WERI-Rb-1 (cell line): ENCODE data around the gene SIAH1.

Experiments
- DNase-seq: peaks from one replicate; pipeline ENCODE4 v3.0.0-alpha.2; 2020
- H3K27ac ChIP-seq: fragments of 250-450 bp; sonication (Bioruptor Pico); 2 replicates; pipeline ENCODE4 v1.5.1; 2020; ENCODE audit warnings: mild to moderate bottlenecking, moderate library complexity
- H3K27me3 ChIP-seq: fragments of 250-450 bp; sonication (Bioruptor Pico); 2 replicates; pipeline ENCODE4 v1.5.1; 2021; ENCODE audit warnings: mild to moderate bottlenecking, low read depth, moderate library complexity; ENCODE audit not compliant: insufficient read depth, severe bottlenecking
- H3K36me3 ChIP-seq: fragments of 250-450 bp; sonication (Bioruptor Pico); 2 replicates; pipeline ENCODE4 v1.5.1; 2020; ENCODE audit warnings: mild to moderate bottlenecking, moderate library complexity
- H3K4me3 ChIP-seq: 2 replicates; pipeline ENCODE4 v1.5.1; 2011; ENCODE audit warnings: low read depth, mild to moderate bottlenecking, control low read depth, low read length
- H3K9me3 ChIP-seq: fragments of 250-450 bp; sonication (Bioruptor Pico); 2 replicates; pipeline ENCODE4 v1.5.1; 2021; ENCODE audit warnings: mild to moderate bottlenecking, moderate library complexity; ENCODE audit not compliant: severe bottlenecking
- TF ChIP-seq, protein P1 (sequence below): IDR thresholded peaks from 2 replicates; pipeline ENCODE4 v1.5.1; 2011; ENCODE audit warnings: low read depth, mild to moderate bottlenecking, control low read depth, inconsistent platforms, low read length

Gene SIAH1

DNA sequence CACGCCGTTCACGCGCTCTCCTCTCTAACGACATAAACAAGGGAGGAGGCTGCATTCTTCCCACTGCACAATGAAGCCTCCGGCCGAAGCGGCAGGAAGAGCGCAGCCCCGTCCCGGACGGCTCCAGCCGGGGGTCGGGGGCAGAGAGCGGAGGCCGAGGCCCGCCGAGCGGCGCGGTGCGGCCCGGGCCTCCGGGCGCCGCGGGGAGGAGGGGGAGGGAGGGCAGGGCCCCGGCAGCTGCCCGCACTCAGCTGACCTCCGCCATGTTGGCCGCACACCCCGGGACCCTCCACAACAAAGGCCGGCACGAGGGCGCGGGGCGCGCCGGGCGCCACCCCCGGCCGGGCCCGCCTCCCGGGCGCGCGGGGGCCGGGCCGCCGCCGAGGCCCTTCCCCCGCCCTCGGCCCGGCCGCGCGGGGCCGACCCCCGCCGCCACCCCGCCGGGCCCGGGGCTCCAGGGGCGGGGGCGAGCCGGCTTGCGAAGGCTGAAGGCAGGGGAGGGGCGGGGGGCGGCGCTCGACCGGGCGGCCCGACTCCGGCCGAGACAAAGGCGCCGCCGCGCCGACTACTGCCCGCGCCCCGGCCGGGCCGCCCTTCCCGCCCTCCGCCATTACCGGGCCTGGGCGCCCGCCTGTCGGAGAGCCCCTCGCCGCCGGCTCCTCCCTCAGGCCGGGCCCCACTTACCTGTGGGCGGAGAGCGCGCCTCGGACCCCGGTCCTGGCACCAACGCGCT, 527 bp downstream of the SIAH1 start:
- DNase-seq = peak; percentile 68
- H3K36me3 ChIP-seq = peaks cover 2% of the 10 kb centered on the region; the same call in 1 of the 2 replicates
- TF ChIP-seq, protein P1, sequence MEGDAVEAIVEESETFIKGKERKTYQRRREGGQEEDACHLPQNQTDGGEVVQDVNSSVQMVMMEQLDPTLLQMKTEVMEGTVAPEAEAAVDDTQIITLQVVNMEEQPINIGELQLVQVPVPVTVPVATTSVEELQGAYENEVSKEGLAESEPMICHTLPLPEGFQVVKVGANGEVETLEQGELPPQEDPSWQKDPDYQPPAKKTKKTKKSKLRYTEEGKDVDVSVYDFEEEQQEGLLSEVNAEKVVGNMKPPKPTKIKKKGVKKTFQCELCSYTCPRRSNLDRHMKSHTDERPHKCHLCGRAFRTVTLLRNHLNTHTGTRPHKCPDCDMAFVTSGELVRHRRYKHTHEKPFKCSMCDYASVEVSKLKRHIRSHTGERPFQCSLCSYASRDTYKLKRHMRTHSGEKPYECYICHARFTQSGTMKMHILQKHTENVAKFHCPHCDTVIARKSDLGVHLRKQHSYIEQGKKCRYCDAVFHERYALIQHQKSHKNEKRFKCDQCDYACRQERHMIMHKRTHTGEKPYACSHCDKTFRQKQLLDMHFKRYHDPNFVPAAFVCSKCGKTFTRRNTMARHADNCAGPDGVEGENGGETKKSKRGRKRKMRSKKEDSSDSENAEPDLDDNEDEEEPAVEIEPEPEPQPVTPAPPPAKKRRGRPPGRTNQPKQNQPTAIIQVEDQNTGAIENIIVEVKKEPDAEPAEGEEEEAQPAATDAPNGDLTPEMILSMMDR = no peak

DNA sequence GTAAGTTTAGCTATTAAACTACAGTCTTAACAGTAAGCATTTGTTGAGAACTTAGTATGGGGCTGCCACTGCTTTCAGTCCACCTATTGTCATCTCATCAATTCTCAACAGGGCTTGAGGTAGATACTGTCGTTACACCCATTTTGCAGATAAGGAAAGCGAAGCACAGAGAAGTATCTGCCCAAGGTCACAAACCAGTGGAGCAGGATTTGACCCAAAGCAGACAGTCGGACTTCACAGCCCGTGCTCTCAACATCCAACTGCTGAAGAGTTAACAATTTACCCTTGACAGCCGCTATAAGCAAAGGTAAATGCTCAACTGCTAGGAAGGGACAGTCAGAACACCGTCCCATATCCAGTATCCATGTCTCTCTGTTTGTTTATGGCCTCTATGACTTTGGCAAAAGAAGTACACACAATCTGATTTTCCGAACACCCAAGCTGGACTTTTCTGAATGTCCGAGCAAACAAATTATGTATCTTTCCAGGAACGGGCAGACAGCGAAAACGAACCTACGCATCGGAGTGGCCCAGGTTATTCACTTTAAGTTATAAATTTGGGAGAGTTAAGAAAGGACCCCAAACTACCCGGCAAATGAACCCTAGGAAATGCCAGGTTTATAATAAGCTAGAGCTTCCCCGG, 1.2 kb downstream of the SIAH1 start:
- Histone ChIP-seq H3K4me3 (peak overlapping the region; percentile 70), H3K9me3 (no peaks in the 10 kb centered on the region), H3K27ac (peak overlapping the region; percentile 94), H3K27me3 (no peaks in the 10 kb centered on the region), H3K36me3 (peaks cover 2% of the 10 kb centered on the region; the same call in 1 of the 2 replicates)
- TF ChIP-seq, protein P1 = no peak
- DNase-seq = no peak

More for the DNA sequence above, 527 bp downstream of the SIAH1 start:
- no peaks in the 10 kb centered on the region for H3K27me3 ChIP-seq
- peak overlapping the region; percentile 100 for H3K27ac ChIP-seq
- H3K4me3 ChIP-seq = peak overlapping the region; percentile 70
- H3K9me3 ChIP-seq = no peaks in the 10 kb centered on the region

DNA sequence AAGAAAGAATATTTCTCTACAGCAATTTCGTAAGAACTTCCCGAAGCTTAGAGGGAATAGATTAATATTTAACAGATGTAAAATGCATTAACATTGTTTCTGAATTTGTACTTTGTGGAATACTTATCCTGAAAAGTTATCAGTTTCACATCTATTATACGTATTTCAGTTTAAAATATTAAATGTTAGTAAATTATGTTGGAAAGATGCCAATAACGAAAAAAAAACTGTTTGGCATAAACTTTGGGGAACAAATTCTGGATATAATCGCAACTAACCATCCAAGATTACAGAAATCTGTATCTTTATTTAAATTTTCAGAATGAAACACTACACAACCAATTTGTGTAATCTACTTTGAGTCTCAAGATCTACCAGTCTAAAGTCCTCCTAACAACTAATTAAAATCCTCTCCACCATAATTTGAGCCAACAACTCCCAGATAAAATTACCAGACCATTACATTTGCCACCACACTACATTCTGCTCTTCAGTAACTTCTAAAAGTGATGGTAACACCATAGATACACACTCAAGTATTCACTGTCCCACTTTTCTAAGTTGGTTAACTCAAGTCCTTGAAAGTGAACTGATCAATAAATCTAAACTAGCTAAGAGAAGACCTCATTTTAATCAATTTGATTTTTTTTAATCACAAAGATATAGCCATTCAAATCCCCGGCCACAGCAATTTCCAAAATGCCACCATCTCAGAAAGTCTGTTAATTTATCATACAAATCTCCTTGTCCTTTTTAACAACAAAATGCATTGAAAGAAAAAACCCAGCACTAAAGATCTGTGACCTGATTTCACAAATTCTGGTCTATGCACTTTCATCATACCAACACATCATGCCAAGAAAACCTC, 2.0 kb downstream of the SIAH1 start:
- peak overlapping the region; percentile 70 for H3K4me3 ChIP-seq
- TF ChIP-seq, protein P1 = no peak
- H3K9me3 ChIP-seq = no peaks in the 10 kb centered on the region
- H3K27me3 ChIP-seq = no peaks in the 10 kb centered on the region
- no peak for DNase-seq
- peaks cover 2% of the 10 kb centered on the region; the same call in 1 of the 2 replicates for H3K36me3 ChIP-seq
- no peak overlapping the region; the same call in 1 of the 2 replicates for H3K27ac ChIP-seq

DNA sequence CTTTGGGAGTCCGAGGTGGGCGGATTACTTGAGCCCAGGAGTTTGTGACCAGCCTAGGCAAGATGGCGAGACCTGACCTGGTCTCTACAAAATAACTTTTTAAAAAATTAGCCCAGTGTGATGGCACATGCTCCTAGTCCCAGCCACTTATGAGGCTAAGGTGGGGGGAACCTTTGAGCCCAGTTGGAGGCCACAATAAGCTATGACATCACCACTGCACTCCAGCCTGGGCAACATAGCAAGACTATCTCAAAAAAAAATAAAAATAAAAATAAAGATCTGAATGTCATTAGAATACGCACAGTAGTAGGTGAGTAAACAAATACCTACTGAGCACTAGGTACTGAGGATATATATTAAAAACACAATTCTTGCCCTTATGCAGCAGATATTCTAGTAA, 3.1 kb downstream of the SIAH1 start:
- H3K9me3 ChIP-seq = no peaks in the 10 kb centered on the region
- H3K36me3 ChIP-seq = peaks cover 2% of the 10 kb centered on the region; the same call in 1 of the 2 replicates
- H3K27ac ChIP-seq = no peak overlapping the region
- no peak overlapping the region for H3K4me3 ChIP-seq
- no peaks in the 10 kb centered on the region for H3K27me3 ChIP-seq
- DNase-seq = no peak
- TF ChIP-seq, protein P1 = no peak

DNA sequence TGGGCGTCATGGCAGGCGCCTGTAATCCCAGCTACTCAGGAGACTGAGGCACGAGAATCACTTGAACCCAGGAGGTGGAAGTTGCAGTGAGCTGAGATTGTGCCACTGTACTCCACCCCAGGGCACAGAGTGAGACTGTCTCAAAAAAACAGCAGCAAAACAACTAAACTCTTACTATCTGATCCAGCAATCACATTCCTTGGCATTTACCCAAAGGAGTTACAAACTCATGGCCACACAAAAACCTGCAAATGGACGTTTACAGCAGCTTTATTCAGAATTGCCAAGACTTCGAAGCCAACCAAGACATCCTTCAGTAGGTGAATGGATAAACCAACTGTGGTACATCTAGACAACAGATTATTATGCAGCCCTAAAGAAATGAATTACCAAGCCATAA, 4.0 kb downstream of the SIAH1 start:
- no peak overlapping the region for H3K27ac ChIP-seq

More for the DNA sequence above, 4.0 kb downstream of the SIAH1 start:
- no peaks in the 10 kb centered on the region for H3K27me3 ChIP-seq
- TF ChIP-seq, protein P1 = no peak
- no peak overlapping the region for H3K4me3 ChIP-seq
- no peak for DNase-seq
- peaks cover 2% of the 10 kb centered on the region; the same call in 1 of the 2 replicates for H3K36me3 ChIP-seq
- H3K9me3 ChIP-seq = no peaks in the 10 kb centered on the region
